BLaER1 treated with 17β-estradiol and CSF1 and Interleukin-3, amounts not matched to agents 10 nM and 100 nM (cell line): ENCODE data around the gene THOP1.

ENCODE experiments used
- H3K27ac ChIP-seq, 11 experiments: shearing (Covaris generic); formaldehyde crosslinking; 2 replicates each; pipeline ENCODE4 v1.8.1; 2022
- H3K27me3 ChIP-seq, 11 experiments: shearing (Covaris generic); formaldehyde crosslinking; 2 replicates each; pipeline ENCODE4 v1.8.1; 2022
- H3K36me3 ChIP-seq, 11 experiments: shearing (Covaris generic); formaldehyde crosslinking; 2 replicates each; pipeline ENCODE4 v1.8.1; 2022
- H3K4me1 ChIP-seq, 10 experiments: shearing (Covaris generic); formaldehyde crosslinking; 2 replicates each; pipeline ENCODE4 v1.8.1; 2022
- H3K4me2 ChIP-seq, 11 experiments: shearing (Covaris generic); formaldehyde crosslinking; 2 replicates each; pipeline ENCODE4 v1.8.1; 2022
- H3K4me3 ChIP-seq, 10 experiments: shearing (Covaris generic); formaldehyde crosslinking; 2 replicates each; pipeline ENCODE4 v1.8.1; 2022
- H3K9ac ChIP-seq, 11 experiments: shearing (Covaris generic); formaldehyde crosslinking; 2 replicates each; pipeline ENCODE4 v1.8.1; 2022
- H3K9me3 ChIP-seq, 11 experiments: shearing (Covaris generic); formaldehyde crosslinking; replicated peaks in 1 of 11; 2 replicates each; pipeline ENCODE4 v1.8.1; 2022
- H4K20me1 ChIP-seq, 11 experiments: shearing (Covaris generic); formaldehyde crosslinking; 2 replicates each; pipeline ENCODE4 v1.8.1; 2022
- Cebpa-rat ChIP-seq, 11 experiments: shearing (Covaris generic); IDR thresholded peaks; 2 replicates each; pipeline ENCODE4 v1.8.1; 2022

The THOP1 gene

DNA sequence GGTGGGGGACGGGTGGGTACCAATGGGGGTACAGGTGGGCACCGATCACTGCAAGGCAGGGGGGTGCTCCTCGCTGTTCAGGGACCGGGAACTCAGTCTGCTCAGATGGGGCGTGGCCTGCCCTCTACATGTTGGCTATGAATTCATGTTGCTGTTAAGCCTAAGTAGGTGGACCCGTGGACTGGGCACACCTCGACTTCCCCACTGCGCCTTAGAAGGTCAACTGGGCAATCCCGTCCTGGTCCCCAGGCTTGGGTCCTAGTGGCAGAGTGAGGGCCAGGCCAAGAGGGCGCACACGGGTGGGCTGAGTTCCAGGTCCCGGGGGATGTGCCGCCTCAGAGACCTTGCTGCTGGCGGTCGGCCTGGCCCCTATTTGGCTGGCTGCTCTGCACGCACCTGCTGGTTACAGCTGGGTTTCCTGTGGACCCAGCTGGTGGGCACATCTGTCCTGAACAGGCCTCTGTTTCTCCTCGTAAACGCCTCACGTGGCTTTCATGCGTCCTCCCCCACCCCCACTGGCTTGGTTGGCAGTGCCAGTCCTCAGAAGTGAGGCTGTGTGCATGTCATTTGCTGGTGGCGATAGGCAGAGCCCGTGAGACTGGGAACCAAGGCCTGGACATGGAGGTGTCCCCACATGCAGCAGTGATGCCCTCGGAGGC lies 20.8 kb downstream of the THOP1 start:
- Histone ChIP-seq H3K4me1 (peaks cover 30 to 98% (median 95%) of the 10 kb centered on the region in 10 experiments), H3K27me3 (peaks cover 0 to 75% (median 0%) of the 10 kb centered on the region in 11 experiments; a peak in 7 of 22 replicates), H3K27ac (peak overlapping the region in 4 of 11 experiments; percentile 2 to 59 (median 44); a peak in 7 of 22 replicates), H3K4me3 (no peak overlapping the region; a peak in 1 of 20 replicates), H3K9ac (peak overlapping the region in 3 of 11 experiments; percentile 3 to 18 (median 16); a peak in 1 of 22 replicates), H3K4me2 (peak overlapping the region; percentile 16 to 96 (median 83); a peak in 19 of 22 replicates), H3K9me3 (no peaks in the 10 kb centered on the region; a peak in 1 of 22 replicates), H3K36me3 (peaks cover 31 to 79% (median 65%) of the 10 kb centered on the region in 11 experiments), H4K20me1 (peaks cover 0 to 96% (median 88%) of the 10 kb centered on the region in 11 experiments; a peak in 21 of 22 replicates)
- TF ChIP-seq Cebpa-rat (IDR thresholded peaks at IDR 0.05), result no peak

DNA sequence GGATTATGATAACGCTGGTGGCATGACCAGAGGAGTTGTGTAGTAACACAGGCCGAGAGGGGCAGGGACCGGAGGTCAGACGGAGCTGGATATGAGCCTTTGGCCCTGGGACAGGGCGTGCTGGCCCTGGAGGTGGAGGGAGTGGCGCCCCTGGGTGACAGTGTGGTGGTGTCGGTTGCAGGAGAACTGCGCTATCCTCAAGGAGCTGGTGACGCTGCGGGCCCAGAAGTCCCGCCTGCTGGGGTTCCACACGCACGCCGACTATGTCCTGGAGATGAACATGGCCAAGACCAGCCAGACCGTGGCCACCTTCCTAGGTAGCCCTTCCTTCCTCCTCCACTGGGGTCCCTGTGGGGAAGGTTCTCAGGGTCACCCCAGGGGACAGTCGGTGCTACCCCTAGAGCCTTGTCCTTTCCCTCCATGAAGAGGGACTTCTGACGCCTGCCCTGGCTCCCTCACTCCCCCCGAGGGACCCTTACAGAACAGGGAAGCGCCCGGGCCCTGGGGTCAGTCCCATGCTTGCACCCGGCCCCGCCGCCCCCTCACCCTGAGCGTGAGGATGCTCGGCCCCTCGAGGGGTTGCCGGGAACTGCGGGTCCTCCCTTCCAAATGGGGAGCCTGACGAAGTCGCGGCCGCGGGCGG lies 21.6 kb downstream of the THOP1 start:
- Histone ChIP-seq H3K4me2 (peak overlapping the region in 9 of 11 experiments; percentile 43 to 96 (median 84); a peak in 18 of 22 replicates), H3K27ac (peak overlapping the region in 4 of 11 experiments; percentile 2 to 59 (median 44); a peak in 6 of 22 replicates), H3K4me1 (peaks cover 22 to 98% (median 90%) of the 10 kb centered on the region in 10 experiments), H3K36me3 (peaks cover 31 to 86% (median 69%) of the 10 kb centered on the region in 11 experiments), H3K27me3 (peaks cover 0 to 75% (median 0%) of the 10 kb centered on the region in 11 experiments; a peak in 7 of 22 replicates), H3K9me3 (no peaks in the 10 kb centered on the region; a peak in 1 of 22 replicates), H3K9ac (peak overlapping the region in 3 of 11 experiments; percentile 3 to 18 (median 16); a peak in 1 of 22 replicates), H4K20me1 (peaks cover 0 to 96% (median 90%) of the 10 kb centered on the region in 11 experiments; a peak in 21 of 22 replicates), H3K4me3 (no peak overlapping the region; a peak in 3 of 20 replicates)
- no peak for TF ChIP-seq Cebpa-rat (IDR thresholded peaks at IDR 0.05)

DNA sequence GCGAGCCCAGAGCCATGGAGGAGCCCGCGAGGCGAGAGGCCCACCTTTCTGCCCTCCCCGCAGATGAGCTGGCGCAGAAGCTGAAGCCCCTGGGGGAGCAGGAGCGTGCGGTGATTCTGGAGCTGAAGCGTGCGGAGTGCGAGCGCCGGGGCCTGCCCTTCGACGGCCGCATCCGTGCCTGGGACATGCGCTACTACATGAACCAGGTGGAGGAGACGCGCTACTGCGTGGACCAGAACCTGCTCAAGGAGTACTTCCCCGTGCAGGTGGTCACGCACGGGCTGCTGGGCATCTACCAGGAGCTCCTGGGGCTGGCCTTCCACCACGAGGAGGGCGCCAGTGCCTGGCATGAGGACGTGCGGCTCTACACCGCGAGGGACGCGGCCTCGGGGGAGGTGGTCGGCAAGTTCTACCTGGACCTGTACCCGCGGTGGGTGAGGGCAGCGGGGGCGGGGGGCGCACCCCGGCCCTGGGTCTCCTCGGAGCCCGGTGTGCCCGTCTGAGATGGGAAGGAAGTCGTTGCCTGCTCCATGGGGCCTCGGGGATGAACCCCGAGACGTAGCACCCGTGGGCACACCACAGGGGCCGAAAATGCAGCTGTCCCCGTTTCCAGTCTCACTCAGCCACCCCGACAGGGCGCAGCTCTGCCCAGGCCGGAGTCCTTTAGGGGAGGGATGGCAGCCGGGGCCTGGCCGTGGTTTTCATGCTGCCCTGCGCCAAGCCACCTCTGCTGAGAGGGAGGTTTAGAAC lies 22.3 kb downstream of the THOP1 start:
- no peak overlapping the region; a peak in 3 of 20 replicates for H3K4me3 ChIP-seq
- peaks cover 0 to 75% (median 0%) of the 10 kb centered on the region in 11 experiments; a peak in 7 of 22 replicates for H3K27me3 ChIP-seq
- H3K9me3 ChIP-seq, result no peaks in the 10 kb centered on the region; a peak in 1 of 22 replicates
- H3K36me3 ChIP-seq, result peaks cover 33 to 88% (median 74%) of the 10 kb centered on the region in 11 experiments
- peaks cover 21 to 98% (median 85%) of the 10 kb centered on the region in 10 experiments for H3K4me1 ChIP-seq
- H3K27ac ChIP-seq, result peak overlapping the region in 1 of 11 experiments; percentile 59; a peak in 2 of 22 replicates
- H4K20me1 ChIP-seq, result peaks cover 0 to 97% (median 92%) of the 10 kb centered on the region in 11 experiments; a peak in 21 of 22 replicates
- peak overlapping the region in 2 of 11 experiments; percentile 18 to 31; a peak in 2 of 22 replicates for H3K9ac ChIP-seq
- no peak for TF ChIP-seq Cebpa-rat (IDR thresholded peaks at IDR 0.05)
- H3K4me2 ChIP-seq, result peak overlapping the region in 9 of 11 experiments; percentile 29 to 96 (median 84); a peak in 17 of 22 replicates

DNA sequence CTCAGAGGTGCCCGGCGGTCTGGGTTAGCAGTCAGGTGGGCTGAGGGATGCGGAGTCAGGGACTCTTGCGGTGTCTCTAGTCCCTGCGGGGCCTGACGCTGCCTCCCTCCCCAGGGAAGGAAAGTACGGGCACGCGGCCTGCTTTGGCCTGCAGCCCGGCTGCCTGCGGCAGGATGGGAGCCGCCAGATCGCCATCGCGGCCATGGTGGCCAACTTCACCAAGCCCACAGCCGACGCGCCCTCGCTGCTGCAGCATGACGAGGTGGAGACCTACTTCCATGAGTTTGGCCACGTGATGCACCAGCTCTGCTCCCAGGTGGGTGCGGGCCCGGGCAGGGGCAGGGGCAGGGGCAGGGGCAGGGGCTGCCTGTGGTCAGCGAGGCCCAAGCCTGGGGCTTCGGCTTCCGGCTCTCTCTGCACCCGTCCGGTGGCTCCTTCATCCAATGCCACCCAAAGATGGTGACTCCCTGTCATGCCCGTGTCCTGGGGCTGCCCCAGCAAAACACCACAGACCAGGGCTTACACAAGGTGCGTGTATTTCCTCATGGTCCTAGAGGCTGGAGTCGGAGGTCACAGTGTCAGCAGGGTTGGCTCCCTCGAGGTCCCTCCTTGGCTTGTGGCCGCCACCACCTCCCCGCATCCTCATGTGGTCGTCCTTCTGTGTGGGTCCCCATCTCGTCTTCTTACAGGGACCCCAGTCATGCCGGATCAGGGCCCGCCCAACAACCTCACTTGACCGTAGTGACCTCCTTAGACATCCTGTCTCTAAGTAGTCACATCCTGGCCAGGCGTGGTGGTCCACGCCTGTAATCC lies 23.0 kb downstream of the THOP1 start:
- Histone ChIP-seq H3K27ac (no peak overlapping the region; a peak in 1 of 22 replicates), H3K4me3 (no peak overlapping the region; a peak in 2 of 20 replicates), H3K27me3 (peaks cover 0 to 71% (median 0%) of the 10 kb centered on the region in 11 experiments; a peak in 7 of 22 replicates), H3K9ac (peak overlapping the region in 2 of 11 experiments; percentile 13 to 31; a peak in 2 of 22 replicates), H3K9me3 (no peaks in the 10 kb centered on the region; a peak in 1 of 22 replicates), H3K4me1 (peaks cover 21 to 90% (median 77%) of the 10 kb centered on the region in 10 experiments), H3K36me3 (peaks cover 41 to 88% (median 75%) of the 10 kb centered on the region in 11 experiments), H3K4me2 (peak overlapping the region in 8 of 11 experiments; percentile 62 to 96 (median 86); a peak in 17 of 22 replicates), H4K20me1 (peaks cover 0 to 97% (median 89%) of the 10 kb centered on the region in 11 experiments; a peak in 21 of 22 replicates)
- TF ChIP-seq Cebpa-rat (IDR thresholded peaks at IDR 0.05), result no peak

DNA sequence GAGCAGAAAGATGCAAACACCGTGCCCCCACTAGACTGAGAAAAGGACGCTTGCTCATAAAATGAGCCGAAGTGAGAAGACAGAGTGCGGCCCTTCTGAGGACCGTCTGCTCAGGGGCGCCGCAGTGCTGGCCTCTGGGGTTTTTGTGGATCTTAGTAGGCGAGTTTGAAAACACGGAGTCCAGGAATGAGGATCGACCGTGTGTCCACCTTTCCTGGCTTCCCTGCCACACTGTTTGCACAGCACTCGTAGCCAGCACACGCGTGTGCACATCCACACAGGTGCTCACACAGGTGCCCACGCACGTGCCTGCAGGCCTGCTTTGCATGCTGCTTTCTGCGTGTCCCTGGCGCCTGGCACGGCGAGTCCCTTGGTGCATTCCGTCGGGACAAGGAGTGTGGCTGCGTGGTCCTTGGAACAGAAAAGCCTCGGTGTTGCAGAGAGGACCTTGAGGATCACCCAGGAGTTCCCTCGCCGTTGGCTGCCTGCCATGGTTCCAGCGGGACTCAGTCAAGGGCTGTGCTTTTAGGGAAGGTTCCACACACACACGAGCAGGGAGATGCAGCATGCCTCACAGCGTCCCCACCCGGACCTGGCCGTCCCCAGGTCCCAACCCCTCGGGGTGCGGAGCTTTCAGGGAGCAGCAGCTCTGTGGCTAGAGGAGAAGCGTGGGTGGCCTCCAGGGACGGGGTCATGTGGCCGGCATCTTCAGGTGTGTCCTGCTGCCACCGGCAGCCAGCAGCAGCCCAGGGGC lies 24.3 kb downstream of the THOP1 start:
- peak overlapping the region in 9 of 11 experiments; percentile 18 to 96 (median 84); a peak in 18 of 22 replicates for H3K4me2 ChIP-seq
- no peak overlapping the region for H3K27ac ChIP-seq

DNA sequence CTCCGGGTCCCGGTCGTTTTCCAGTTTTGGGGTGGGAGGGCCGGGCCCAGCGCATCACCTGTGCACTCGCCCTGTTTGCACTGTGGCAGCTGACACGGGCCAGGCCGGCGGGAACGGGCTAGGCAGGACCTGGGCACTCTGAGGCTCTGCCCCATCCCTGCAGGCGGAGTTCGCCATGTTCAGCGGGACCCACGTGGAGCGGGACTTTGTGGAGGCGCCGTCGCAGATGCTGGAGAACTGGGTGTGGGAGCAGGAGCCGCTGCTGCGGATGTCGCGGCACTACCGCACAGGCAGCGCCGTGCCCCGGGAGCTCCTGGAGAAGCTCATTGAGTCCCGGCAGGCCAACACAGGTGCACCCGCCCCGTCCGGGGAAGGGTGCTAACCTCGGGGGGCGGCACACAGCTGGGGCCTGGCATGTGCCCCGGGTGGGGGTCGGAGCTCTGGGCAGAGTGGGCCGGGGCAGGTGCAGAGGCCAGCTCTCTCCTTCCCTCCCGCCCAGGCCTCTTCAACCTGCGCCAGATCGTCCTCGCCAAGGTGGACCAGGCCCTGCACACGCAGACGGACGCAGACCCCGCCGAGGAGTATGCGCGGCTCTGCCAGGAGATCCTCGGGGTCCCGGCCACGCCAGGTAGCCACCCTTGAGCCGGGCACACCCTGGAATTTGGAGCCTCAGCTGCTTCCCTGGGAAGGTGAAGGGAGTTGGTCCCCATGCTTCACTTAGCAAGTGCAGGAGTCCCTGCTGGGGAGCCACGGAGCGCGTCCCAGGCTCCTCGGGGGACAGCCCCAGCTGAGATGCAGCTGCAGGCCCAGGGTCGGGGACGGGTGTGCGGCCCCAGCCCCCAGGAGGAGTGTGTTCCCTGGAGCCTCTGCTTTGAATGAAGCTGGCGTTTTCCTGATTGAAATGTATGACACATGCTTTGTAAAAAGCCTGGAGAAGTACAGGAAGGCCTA lies 25.1 kb downstream of the THOP1 start:
- TF ChIP-seq Cebpa-rat (IDR thresholded peaks at IDR 0.05), result no peak
- Histone ChIP-seq H4K20me1 (peaks cover 0 to 97% (median 71%) of the 10 kb centered on the region in 11 experiments; a peak in 20 of 22 replicates), H3K27me3 (peaks cover 0 to 51% (median 0%) of the 10 kb centered on the region in 11 experiments; a peak in 7 of 22 replicates), H3K4me3 (peak overlapping the region in 2 of 10 experiments; percentile 12 to 24; a peak in 2 of 20 replicates), H3K4me1 (peaks cover under 1 to 71% (median 56%) of the 10 kb centered on the region in 10 experiments; a peak in 19 of 20 replicates), H3K9ac (peak overlapping the region in 3 of 11 experiments; percentile 12 to 52 (median 44); a peak in 4 of 22 replicates), H3K36me3 (peaks cover 42 to 96% (median 82%) of the 10 kb centered on the region in 11 experiments), H3K4me2 (peak overlapping the region in 9 of 11 experiments; percentile 30 to 96 (median 84); a peak in 18 of 22 replicates), H3K27ac (no peak overlapping the region), H3K9me3 (no peaks in the 10 kb centered on the region; a peak in 1 of 22 replicates)

More for the DNA sequence above, 24.3 kb downstream of the THOP1 start:
- no peaks in the 10 kb centered on the region; a peak in 1 of 22 replicates for H3K9me3 ChIP-seq
- H3K27me3 ChIP-seq, result peaks cover 0 to 59% (median 0%) of the 10 kb centered on the region in 11 experiments; a peak in 7 of 22 replicates
- H4K20me1 ChIP-seq, result peaks cover 0 to 97% (median 77%) of the 10 kb centered on the region in 11 experiments; a peak in 20 of 22 replicates
- H3K9ac ChIP-seq, result peak overlapping the region in 1 of 11 experiments; percentile 13; a peak in 1 of 22 replicates
- H3K4me3 ChIP-seq, result peak overlapping the region in 1 of 10 experiments; percentile 24; a peak in 2 of 20 replicates
- H3K36me3 ChIP-seq, result peaks cover 42 to 96% (median 83%) of the 10 kb centered on the region in 11 experiments
- H3K4me1 ChIP-seq, result peaks cover 9 to 78% (median 65%) of the 10 kb centered on the region in 10 experiments
- TF ChIP-seq Cebpa-rat (IDR thresholded peaks at IDR 0.05), result no peak
